ENCODE data around the gene ACTR6. TPM values are rescaled to one million over a fixed set of nuclear protein-coding genes. Genes with fewer than 3 reads are reported as not detected.

ACTR6 gene
- total and polyA plus RNA-seq, 9 of the 15 experiments (the other 6 are each of a cell fraction or from before 2014, with no cell fraction given): 26.1 to 109 (median 70.9) TPM

DNA sequence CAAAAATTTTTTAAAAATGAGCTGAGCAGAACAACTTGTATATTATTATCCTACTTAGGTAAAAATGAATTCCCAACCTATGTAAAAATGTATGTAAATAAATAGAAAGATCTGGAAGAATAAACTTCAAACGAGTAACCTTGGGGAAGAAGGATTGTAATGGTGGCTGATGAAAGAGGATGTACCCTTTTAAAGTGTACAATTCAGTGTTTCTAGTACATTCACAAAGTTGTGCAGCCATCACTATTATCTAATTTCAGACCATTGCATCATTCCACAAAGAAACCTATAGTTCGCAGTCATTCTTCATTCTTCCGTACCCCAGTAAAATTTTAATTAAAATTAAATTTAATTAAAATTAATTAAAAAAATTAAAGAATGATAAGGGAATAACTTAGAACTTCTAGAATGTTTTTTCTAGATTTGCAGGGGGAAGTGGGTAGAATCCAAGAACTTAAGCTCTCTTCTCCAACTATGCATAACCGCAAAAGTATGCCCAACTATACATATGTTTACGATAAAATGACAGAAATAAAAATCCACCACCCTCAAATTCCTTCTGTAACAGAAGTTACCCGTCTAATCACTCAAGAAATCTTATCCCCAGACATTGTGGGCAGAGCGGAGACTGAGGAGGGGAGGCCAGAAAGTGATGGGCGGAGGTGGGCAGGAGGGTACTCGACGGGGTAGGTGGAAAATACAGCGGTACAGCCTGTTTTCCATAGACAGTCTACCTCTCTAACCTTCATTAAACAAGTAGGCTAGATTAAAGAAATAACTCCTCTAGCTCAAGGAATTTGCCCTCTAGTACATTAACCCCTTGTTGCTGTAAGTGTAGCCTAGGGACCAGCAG, 65.3 kb downstream of the ACTR6 start (continued):
- TF ChIP-seq PREB (CRISPR knock-in tag; IDR thresholded peaks at IDR 0.05) (no peak), ZNF165 (CRISPR knock-in tag; IDR thresholded peaks at IDR 0.05; ENCODE audit: borderline replicate concordance) (no peak), HINFP (tag; conservative IDR thresholded peaks at IDR 0.05; ENCODE audit: low read depth) (no peak), BACH1 (tag; IDR thresholded peaks at IDR 0.05) (peak; percentile 44; the same call in 1 of the 2 replicates), SLC30A9 (CRISPR knock-in tag; IDR thresholded peaks at IDR 0.05) (no peak), NFYB (IDR thresholded peaks at IDR 0.05; ENCODE audit: extremely low read depth, insufficient read length) (no peak), MCM3 (IDR thresholded peaks at IDR 0.05) (no peak), ATF4 (CRISPR knock-in tag; IDR thresholded peaks at IDR 0.05) (peak; percentile 87), L3MBTL2 (IDR thresholded peaks at IDR 0.05) (peak; percentile 30; the same call in 1 of the 2 replicates), JUND (IDR thresholded peaks at IDR 0.05; ENCODE audit: borderline replicate concordance, low read depth, low read length) (peak; percentile 32; the same call in 1 of the 2 replicates), JUND (tag; IDR thresholded peaks at IDR 0.05; ENCODE audit: borderline replicate concordance, low read depth, low read length) (no peak), RREB1 (CRISPR knock-in tag; IDR thresholded peaks at IDR 0.05) (no peak)
- TF ChIP-seq, protein P1, sequence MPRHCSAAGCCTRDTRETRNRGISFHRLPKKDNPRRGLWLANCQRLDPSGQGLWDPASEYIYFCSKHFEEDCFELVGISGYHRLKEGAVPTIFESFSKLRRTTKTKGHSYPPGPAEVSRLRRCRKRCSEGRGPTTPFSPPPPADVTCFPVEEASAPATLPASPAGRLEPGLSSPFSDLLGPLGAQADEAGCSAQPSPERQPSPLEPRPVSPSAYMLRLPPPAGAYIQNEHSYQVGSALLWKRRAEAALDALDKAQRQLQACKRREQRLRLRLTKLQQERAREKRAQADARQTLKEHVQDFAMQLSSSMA (CRISPR knock-in tag; IDR thresholded peaks at IDR 0.05): 0 out of 2 replicates have a peak, but pooled peaks have one; percentile 24
- TF ChIP-seq, protein P2, sequence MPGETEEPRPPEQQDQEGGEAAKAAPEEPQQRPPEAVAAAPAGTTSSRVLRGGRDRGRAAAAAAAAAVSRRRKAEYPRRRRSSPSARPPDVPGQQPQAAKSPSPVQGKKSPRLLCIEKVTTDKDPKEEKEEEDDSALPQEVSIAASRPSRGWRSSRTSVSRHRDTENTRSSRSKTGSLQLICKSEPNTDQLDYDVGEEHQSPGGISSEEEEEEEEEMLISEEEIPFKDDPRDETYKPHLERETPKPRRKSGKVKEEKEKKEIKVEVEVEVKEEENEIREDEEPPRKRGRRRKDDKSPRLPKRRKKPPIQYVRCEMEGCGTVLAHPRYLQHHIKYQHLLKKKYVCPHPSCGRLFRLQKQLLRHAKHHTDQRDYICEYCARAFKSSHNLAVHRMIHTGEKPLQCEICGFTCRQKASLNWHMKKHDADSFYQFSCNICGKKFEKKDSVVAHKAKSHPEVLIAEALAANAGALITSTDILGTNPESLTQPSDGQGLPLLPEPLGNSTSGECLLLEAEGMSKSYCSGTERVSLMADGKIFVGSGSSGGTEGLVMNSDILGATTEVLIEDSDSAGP (CRISPR knock-in tag; IDR thresholded peaks at IDR 0.05): no peak

Measured in K562 (cell line).